Fibroblast of peridontal ligament (primary cell): ENCODE results near the gene ILK.
A peak's percentile ranks its signal among the peaks of the same experiment; 100 is the strongest.

ENCODE experiments used
- DNase-seq: peaks from one replicate; pipeline ENCODE4 v3.0.0-alpha.2; 2010; ENCODE audit errors: extremely low read depth

The ILK gene

DNA sequence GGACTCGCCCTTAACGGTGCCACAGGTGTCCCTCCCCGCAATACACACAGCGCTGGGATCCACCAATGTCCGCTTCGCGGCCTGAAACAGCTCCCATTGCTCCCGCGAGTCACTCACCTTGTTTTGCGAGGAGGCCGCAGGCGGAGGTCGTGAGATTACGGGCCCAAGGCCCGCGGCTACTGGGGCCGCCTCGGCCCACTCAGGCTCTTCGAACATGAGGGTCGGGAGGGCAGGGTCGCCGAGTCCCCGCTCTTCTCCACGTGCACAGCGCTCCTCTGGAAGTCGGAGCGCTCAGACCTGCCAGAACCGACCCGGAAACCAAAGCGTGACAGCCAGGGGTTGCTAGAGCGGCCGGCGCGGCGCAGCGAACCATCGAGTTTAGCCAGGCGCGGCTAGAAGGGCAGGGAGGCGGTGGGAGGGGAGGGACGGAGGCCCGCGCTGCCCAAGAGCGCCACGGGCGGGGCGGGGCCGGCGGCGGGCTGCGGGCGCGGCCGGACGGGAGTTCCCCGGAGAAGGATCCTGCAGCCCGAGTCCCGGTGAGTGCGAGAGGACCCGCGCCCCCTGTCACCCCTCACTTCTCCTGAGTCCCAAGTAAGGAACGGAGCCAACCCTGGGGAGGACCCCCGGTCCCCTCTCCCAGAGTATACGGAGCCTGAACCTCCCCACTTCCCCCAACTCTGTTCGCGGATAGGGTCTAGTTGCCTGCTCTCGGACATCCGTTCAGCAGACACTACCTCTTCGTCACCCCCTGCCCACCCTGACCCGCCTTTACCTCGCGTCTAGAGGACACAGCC is at the start of gene ILK, which contains the start of gene RRP8:
Gene ILK, plus strand, starts transcription at position 488 of the 794 bp plus-strand sequence. CDS start 498 bp downstream, outside the sequence.
Gene RRP8, minus strand, starts transcription at position 330 of the 794 bp plus-strand sequence. Its CDS starts 114 bp downstream, at position 216.
- DNase-seq, result peak; percentile 81

DNA sequence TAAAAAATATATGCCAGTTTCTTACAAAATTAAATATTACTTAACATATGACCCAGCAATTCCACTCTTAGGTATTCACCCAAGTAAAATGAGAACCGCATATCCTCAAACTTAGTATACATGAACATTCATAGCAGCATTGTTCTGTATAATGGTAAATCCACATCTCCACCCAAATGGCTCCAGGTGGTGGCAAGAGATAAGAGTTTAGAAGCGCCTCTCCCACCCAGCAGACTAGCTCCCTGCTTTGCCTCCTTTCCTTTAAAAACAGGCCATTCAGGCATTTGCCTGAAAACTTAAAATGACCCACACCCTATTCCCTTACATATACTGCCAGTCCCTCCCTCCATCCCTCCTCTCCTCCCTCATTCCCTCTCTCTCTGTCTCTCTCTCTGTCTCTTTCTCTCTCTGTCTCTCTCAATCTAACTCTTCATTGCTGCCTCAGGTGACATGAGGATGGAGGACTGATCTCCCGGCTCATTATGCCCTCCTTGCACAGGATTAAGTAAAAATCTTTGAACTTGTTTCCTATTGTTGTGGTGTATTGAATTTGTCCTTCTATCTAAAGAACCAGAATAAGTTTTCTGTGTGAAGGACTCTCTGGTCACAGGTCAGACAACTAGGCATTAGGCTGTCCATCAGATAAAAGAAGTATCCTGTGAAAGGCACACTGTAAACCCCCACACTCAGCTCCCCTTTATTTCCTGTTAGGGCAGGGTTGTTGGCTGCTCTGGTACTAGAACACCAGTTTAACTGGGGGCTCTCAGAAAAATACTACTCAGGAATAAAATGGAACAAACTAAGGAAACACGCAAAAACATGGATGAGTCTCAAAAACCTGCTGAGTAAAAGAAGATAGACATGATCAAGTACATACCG is 48.5 kb upstream of the ILK start:
- DNase-seq, result no peak

DNA sequence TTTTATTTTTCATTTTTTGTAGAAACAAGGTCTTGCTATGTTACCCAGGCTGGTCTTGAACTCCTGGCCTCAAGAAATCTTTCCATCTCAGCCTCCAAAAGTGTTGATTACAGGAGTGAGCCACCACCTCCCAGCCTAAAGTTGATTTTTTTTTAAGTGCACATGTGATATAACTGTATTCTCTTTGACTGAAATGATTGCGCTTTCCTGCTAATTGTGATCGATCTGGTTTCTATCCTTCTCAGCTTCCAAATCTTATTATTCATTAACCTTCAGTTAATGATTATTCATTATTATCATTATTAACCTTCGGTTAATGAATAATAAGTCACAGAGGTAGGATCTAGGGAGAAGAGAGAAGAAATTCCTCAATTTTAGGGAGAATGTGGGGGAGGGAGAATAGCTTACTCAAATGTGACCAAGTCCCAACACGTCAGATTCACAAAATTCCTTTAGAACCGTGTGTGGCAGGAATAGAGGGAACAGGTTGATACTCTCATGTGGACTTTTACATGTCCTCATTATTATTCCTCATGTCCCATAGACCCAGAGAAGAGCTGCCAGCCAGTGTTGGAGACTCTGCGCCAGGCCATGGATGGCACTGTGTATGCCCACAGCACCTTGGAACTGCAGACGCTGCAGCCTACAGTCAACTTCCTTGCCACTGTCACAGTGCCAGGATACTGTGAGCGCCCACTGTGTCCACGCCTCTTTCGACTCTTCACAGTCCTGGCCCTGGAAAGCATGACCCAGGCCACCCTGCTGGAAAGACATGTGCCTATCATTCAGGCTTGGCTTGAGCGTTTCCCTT is 47.2 kb upstream of the ILK start:
- no peak for DNase-seq

DNA sequence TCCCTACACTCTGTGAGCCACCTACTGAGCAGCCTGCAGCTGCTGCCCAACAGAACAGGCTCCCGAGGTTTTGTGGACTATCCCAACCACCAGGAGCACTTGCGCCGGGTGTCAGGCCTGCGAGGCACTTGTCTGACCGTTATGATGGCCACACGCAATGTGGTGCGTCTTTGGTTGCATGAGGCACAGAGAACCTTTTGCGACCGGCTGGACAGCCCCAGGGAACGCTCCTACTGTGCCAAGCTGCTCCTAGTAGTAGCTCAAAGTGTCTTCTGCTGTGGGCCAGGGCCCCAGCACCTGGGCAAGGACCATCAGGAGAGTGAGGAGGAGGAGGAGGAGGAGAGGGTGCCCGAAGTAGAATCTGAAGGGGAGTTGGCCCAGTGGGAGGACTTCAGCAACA is 46.5 kb upstream of the ILK start:
- no peak for DNase-seq

DNA sequence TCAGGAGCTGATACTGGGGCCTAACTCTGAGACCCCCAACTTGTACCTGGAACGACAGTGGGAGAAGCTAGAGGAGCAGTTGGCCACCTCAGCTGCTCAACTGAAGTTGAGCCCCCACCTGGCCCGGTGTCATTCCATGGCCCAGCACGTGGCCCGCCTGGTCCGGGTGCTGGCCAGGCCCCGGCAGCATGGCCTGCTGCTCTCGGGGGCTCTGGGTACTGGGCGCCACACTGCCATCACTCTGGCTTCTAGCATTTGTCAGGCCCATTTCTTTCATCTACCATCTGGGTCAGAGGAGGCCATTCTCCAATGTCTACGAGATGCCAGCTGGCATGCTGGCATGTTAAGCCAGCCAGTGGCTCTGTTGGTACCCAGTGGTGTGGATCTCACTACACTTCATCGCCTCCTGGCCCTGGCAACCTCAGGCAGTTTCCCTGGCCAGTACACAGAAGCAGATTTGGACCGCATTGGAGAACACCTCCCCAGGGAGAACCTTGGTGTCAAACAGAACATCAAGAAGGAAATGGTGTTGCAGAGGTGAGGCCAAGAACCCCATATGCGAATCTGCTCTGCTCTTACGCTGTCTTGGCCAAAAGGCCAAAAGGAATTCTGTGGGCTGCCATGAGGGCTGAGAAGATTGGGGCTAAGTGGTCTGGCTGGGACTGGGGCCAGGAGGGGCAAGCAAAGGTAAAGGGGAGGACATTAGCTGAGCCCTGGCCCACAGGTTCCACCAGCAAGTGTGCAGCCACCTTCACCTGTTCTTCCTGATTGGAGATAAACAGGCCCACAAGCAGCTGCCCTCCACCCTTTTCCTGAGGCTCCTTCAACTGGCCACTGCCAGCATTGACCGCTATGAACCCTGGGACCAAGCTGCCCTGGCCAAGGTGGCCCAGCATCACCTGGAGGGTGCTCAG is 45.6 kb upstream of the ILK start:
- no peak for DNase-seq

DNA sequence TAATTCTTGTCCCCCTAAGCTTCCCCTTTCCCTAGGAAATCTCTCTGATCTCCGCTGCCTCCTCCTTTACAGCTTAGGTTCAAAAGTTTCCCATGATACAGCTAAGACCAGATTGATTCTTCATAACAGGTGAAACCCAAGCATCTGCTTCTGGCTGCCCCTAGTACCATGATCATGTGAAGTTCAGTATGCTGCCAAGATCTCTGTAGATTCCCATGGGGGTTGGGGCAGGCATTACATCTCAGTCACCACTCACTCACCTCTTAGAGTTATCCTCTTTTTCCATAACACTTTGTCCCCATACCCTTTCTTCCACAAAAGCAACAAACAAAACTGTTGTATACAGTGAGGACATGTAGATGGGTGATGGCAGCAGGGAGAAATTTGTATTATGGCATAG is 44.2 kb upstream of the ILK start:
- DNase-seq, result no peak

DNA sequence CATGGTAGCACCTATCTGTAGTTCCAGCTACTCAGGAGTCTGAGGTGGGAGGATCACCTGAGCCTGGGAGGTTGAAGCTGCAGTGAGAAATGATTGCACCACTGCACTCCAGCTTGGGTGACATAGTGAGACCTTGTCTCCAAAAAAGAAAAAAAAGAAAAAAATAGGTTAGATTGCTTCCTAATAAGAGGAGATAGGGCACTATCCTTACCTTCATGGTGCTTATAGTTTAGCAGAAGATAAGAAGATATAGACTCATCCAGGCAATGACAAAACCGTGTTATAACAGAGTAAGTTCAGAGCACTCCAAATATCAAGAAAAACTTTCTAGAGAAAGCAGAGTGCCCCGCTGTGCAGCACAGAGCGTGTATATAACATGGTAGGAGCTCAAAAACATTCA is 42.3 kb upstream of the ILK start:
- DNase-seq, result no peak

DNA sequence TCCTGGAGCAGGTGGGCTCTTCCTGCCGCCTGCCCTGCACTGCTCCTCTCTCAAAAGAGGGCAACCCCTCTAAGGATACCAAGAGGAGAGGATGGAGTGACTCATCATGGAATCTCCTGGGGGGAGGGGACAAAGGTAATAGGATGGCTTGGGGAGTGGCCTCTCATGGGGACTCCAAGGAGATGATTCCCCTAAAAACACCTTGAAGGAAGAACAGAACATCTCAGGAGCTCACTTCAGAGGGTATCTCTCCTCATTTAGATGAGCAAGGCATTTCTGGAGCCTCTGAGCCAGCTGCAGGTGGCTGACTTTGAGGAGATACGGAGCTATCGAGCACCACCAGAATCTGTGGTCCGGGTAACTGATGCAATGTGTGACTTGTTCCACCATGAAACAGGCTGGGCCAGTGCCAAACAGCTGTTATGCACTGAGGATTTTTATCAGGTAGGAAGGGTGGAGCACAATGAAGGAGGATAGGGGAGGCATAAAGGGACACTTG is 40.4 kb upstream of the ILK start:
- no peak for DNase-seq

DNA sequence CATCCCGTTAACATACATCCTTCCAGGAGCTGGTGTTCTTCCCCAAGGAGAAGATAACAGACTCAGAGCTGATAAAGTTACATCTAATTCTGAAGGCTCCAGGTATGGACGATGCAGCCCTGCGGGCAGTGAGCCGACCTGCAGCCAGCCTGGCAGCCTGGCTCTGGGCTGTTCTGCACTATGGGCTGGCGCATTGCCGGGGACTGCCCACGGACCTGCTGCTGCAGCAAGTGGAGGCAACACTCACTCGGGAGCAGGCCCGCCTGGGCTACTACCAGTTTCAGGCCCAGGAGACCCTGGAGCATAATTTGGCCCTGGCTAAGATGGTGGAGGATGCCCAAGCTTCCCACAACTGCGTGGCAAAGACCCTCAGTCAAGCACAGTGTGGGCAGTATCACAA is 39.9 kb upstream of the ILK start:
- no peak for DNase-seq

DNA sequence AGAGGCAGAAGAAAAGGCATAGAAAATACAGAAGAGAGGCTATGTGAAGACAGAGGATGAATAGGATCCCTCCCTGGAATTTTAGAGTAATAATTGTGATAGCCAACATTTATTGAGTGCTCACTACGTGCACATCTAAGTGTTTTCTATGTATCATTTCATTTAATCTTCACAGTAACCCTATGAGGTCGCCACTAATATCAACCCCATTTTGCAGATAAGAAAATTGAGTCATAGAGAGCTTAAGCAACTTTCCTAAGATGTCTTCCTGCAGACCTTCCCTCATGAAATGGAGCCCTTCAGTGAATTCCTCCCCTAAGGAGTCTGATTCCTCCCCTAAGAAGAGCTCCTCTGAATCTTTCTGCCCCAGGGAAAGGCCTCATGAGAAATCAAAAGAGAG is 38.2 kb upstream of the ILK start:
- DNase-seq, result no peak

DNA sequence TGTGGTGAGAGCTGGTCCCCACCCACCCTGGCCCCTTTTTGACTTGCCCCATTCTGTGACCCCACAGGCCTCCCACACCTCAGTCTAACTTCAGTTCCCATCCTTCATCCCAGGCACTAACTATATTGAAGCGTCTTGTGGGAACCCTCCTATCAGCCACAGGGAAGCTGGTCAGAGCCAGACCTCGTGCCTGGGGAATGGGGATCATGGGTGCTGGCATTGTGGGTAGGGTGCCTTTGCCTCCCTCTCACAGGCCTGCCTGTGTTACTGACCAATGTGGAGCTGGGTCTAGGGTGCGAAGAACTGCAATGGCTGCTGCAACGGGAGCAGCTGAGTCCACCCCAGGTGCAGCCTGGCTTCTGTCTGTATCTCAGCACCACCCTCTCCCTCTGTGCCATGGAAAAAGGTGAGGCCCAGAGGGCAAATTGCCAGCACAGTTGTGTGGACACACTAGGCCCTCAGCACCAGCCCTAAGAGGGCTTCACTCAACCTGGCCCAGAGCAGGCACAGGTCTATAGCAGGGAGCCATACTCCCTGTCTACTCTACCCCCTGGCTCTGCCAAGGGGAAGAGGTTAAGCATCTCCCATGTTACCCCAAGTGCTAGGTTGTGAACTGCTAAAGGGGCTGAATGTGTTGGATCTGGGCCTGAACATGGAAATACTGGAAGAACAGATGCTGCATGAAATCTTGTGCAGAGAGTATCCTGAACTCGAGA is 37.4 kb upstream of the ILK start:
- DNase-seq, result no peak

DNA sequence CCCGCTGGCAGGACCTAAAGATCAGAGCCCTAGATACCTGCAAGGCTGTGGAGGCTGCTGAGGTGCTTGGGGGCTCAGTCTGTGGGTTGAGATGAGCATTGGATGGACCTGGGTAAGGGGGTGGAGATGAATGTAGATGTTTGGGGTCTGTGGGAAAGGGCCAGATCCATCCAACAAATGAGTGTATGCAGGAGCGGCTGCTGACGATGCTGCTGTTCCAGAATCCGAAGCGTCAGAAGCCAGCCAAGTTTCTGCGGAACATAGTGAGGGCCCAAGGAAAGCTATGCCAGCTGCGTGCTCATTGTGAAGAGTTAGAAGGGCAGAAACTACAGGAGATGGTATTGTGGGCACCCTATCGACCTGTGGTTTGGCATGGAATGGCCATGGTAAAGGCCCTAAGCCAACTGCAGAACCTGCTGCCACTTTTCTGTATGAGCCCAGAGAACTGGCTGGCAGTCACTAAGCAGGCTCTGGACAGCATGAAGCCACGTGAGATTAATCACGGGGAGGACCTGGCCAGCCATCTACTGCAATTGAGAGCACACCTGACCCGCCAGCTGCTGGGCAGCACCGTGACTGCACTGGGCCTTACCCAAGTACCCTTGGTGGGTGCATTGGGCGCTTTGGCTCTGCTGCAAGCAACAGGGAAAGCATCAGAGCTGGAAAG is 36.7 kb upstream of the ILK start:
- no peak for DNase-seq

DNA sequence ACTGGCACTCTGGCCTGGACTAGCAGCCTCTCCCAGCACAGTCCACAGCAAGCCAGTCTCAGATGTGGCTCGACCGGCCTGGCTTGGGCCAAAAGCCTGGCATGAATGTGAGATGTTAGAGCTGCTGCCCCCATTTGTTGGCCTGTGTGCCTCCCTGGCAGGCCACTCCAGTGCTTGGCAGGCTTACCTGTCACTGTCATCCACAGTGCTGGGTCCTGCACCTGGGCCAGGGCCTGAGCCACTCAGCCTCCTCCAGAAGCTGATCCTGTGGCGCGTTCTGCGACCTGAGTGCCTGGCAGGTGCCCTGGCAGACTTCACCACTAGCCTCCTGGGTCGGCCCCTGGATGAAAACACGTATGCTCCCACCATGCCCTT is 36.2 kb upstream of the ILK start:
- no peak for DNase-seq

DNA sequence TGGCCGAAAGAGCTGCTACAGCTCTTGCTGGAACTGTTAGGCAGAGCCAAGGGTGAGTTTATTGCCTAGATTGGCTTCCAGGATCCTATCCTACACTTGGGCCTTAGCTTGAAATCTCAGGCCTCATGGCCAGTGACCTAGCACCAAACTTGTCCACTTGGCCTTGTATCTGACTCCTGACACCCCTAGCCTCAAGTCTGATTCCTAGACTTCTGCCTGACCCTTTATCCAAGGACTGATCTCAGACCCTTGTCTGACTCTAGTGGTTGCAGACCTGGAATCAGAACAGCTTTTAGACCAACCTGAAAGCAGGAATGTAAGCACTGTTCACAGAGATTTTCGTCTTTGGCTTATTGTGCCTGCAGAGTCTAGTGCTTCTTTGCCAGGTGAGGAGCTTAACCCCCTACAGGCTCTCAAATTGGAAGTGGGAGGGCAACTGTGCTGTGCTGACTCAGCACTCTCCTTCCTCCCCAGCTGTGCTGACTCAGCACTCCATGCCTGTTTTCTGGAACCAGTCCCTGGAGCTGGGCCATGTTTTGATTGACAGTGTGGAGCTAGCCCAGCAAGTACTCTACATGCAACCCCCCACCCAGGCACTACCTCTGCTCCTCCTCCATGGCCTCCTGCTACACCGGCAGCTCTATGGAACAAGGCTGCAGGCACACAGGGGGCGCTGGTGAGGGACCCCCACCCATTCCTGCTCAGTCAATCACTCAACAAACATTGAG is 35.2 kb upstream of the ILK start:
- DNase-seq, result peak; percentile 73

DNA sequence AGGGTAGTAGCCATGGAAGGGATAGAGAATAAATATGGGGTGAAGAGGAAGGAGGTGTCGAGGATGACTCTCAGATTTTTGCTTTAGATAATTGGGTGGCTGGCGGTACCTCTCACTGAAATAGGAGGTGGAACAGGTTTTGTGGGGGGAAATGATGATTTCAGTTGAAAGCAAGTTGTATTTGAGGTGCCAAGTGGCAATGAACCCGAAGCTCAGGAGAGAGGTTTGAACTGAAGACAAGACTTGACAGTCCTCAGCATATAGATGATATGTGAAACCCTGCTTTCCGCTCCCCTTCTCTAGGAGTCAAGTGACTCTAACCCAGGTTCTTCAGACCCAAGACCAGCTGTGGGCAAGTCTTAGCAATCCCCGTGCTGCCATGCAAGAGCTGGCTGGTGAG is 33.9 kb upstream of the ILK start:
- DNase-seq, result no peak

DNA sequence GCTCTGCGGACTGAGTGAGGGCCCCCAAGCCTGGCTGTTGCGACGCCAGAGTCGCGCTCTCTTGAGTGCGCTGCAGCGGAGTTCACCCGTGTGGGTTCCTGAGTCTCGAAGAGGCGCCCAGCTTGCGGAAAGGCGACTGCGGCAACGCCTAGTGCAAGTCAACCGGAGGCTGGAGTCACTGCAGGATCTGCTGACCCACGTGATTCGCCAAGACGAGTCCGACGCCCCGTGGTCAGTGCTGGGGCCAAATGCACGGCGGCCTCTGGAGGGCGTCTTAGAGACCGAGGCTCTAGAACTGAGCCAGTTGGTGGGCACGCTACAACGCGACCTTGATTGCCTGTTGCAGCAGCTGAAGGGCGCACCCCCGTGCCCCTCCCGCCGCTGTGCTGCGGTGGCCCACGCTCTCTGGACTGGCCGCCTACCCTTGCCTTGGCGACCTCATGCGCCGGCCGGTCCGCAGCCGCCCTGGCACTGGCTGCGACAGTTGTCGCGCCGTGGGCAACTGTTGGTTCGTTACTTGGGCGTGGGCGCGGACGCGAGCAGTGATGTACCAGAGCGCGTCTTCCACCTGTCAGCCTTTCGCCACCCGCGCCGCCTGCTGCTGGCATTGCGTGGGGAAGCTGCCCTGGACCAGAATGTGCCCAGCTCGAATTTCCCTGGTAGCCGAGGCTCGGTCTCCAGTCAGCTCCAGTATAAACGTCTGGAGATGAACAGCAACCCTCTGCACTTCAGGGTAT is 32.7 kb upstream of the ILK start:
- DNase-seq, result no peak

DNA sequence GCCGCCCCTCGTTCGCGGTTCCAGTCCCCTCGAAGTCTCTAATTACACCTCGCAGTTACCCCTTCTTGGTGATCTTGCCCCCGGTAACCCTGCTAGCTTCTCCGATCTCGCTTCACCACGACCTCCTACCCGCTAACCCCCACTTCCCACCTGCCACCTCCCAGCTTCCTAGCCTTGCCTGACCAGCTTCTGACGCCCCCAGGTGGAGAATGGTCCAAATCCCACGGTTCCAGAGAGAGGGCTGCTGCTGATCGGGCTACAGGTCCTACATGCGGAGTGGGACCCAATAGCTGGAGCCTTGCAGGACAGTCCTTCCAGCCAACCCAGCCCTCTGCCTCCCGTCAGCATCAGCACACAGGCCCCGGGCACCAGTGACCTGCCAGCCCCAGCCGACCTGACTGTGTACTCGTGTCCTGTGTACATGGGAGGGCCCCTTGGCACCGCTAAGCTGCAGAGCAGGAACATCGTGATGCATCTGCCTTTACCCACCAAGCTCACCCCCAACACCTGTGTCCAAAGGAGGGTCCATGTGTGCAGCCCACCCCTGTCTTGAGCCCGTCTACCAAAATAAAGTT is 32.1 kb upstream of the ILK start:
- DNase-seq, result no peak

DNA sequence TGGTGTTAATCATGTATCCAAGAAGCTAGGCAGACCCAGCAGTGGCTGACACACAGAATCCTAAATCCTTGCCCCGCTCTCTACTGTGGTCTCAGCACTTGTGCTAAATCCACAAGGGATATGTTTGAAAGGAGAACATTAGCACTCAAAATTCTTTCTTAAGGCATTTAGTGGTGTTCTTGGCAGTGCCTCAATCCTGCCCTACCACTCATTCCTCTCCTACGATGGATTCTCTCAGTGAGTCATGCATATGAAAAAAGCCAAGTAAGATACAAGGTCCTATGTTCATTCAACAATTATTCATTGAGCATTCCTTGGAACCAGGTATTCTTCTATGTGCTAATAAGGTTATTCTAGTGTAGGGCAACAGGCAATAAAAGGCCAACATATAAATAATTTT is 31.4 kb upstream of the ILK start:
- DNase-seq, result peak; percentile 88
